Activated naive CD8-positive, alpha-beta T cell treated with anti-CD3 and anti-CD28 coated beads, Interleukin-2, amount 50 U/mL, for 16 hours (primary cell): Measurements from ENCODE around the gene MAGEB6.
"Not testable (repeated sequence)": the region's sequence is repeated elsewhere in the genome, so short reads cannot be mapped to it uniquely, and the experiment has no call there.

Experiments used
- DNase-seq: peaks from one replicate; pipeline ENCODE4 v3.0.0-alpha.2; 2020; ENCODE audit warnings: low read depth, low spot score

The MAGEB6 gene, protein sequence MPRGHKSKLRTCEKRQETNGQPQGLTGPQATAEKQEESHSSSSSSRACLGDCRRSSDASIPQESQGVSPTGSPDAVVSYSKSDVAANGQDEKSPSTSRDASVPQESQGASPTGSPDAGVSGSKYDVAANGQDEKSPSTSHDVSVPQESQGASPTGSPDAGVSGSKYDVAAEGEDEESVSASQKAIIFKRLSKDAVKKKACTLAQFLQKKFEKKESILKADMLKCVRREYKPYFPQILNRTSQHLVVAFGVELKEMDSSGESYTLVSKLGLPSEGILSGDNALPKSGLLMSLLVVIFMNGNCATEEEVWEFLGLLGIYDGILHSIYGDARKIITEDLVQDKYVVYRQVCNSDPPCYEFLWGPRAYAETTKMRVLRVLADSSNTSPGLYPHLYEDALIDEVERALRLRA

DNA sequence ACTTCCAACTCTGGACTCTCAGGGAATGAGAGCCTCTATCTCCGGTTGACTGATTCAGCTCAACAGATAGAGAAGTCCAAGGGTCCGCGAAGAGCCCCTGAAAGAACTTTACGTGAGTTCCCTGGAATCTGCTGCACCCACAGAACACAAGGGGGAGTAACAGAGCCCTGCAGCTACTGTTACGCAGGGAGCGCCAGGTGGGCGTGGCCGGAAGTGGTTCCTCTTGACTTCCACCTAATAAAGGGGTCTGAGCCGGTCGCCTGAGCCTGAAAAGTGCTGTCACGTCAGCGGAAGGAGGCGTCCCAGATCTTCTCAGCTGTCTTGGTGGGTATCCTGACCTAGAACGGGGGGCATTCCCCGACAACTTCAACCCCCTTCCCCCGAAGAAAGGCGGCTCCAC, at the start of gene MAGEB6:
MAGEB6 (plus strand) TSS at position 237 of the 400 bp plus-strand sequence. CDS start 1,407 bp downstream, outside the sequence.
- DNase-seq = no peak

DNA sequence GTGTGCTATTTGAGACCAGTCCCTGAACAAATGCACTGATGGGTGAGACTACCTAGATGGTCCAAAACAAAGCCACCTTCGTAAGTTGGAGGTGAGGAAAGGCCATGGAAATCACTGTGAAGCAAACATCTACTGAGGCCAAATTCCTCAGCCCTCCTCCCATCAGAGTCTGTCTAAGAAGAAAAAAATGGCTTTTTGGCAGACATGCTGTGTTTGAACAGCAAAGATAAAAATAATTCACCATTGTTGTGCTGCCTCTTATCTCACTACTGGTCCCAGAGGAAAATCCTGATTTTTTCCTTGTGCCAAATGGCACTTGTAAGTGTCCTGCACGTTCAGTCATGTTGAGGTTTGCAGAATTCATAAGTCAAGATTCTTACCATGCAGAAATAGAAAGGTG, 46.2 kb upstream of the MAGEB6 start:
- DNase-seq = no peak

DNA sequence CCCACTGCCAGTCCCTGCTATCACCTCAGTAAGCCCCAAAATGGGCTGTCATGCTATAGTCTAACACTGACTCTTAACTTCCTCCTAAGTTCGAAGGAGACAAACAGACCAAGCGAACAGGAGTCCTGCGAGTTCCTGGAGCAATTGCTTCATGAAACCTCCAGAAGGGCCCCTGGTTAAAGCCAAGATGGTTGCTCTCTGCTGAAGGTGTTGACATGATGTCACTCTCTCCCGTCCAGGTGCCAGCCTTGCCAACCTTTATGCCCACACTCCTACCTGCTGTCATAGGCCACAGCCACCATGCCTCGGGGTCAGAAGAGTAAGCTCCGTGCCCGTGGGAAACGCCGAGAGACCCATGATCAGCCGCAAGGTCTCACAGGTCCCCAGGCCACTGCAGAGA, 31.9 kb upstream of the MAGEB6 start, which contains the start of gene MAGEB6B:
MAGEB6B (plus strand) TSS at position 301 of the 400 bp plus-strand sequence; CDS start at position 301, 0 bp downstream.
- DNase-seq = no peak

DNA sequence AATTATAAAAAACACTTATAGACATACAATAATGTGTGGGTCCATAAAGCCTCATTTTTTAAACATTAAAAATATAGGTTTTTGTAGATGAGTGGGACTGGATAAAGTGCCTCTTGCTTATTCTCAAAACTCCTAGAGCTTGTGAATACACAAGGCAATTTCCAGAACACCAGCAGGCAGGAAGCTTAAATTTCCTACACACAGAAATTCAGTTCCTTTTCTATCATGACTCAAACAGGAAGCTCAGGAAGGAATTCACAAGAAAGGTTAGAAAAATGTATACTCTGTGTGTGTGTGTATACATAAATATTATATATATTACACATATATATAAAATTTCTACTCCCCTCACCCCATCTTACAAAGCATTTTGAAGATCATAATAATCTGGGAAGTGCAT, 11.3 kb downstream of the MAGEB6 start:
- DNase-seq = no peak

DNA sequence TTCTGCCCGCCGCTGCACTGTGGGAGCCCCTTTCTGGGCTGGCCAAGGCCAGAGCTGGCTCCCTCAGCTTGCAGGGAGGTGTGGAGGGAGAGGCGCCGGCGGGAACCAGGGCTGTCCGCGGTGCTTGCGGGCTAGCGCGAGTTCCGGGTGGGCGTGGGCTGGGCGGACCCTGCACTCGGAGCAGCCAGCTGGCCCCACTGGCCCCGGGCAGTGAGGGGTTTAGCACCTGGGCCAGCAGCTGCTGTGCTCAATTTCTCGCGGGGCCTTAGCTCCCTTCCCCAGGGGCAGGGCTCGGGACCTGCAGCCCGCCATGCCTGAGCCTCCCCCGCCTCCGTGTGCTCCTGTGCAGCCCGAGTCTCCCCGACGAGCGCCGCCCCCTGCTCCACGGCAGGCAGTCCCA, 12.5 kb downstream of the MAGEB6 start:
- not testable (repeated sequence) for DNase-seq

DNA sequence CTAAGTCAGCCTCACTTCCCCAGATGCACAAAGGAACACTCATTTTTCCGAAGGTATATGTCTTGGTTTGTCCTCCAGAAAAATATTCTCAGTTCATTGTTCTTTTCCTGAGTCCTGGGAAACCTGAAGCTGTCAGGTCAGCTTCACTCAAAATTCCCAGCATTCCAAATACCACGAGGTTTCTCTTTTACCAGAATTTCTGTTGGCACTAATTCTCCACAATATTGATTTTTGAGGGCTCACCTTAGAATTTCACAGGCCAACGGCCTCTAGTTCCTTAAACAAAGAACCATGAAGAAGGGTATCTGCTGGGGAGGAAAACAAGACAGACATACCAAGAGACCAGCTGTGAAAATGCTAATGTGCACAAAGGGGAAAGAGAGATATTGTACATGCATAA, 15.8 kb downstream of the MAGEB6 start:
- DNase-seq = no peak

DNA sequence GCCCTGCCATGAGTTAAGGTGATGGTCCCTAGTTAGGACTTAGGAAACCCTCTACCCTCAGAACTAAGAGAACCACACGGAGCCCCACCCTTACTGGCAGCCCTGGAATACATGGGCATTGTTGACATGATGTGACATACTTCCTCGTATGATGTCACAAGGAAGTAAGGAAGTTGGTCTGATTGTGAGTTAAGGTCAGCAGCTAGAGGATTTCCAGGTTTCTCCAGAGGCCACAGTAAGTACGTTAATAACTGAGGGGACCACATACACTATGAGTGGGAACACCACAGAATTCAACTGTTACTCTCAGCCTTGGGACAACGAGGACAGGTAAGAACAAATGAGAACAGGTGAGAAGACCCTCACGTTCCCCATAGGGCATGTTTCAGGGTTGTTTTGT, 23.6 kb downstream of the MAGEB6 start, which contains the start of gene MAGEB5:
MAGEB5 (plus strand) TSS at position 301 of the 400 bp plus-strand sequence. CDS start 1,133 bp downstream, outside the sequence.
- DNase-seq = no peak

DNA sequence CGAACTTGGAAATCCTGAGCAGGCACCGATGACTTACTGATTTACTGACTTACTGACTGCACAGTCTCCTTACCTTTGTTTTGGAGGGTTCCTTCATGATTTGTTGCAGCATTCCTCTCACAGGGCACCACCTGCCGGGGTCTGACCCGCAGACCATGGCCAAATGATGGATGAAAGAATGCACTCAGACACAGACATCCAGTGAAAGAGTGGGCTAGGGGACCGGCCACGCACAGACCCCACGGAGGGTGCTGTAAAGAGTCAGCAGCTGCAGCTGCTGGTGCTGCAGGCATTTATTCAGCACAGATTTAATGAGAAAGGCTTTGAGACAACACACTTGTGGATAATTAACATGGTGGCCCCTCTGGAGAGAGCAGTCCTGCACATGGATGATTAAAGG, 27.1 kb downstream of the MAGEB6 start:
- DNase-seq = no peak

DNA sequence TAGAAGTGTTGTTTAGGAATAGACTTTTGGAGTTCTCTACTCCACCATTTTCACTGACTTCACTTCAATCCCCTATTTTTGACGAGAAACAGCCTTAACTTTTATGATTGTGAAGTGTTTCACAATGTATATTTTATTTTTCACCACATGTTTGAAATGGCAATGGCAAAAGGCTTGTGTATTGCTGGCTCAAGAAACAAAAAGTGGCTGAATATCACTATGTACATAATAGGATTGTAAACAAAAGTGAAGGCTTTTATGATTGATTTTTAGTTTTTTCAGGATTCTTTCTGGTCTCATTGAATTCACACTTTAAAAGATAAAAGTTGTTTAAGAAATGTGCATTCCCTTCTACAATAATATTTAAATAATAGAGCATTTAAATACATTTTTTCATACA, 41.9 kb downstream of the MAGEB6 start:
- DNase-seq = no peak
